ENCODE data around the gene ALDH16A1.
A peak's percentile ranks its signal among the peaks of the same experiment; 100 is the strongest.

The ALDH16A1 gene

GRCh38 chr19:49492573-49493405, 39.8 kb downstream of the ALDH16A1 start:
- WGBS, 2 donors (ENCODE audit: extremely low coverage in 2 of 2, insufficient read length in 2 of 2, insufficient replicate concordance in 1 of 2): no CpG with 5 or more reads among the region's 12 CpGs
- no peak overlapping the region for H2BK5ac ChIP-seq (ENCODE audit: low read length)
- H2BK120ac ChIP-seq (ENCODE audit: low read depth, low read length): no peak overlapping the region

GRCh38 chr19:49496574-49497008, 43.6 kb downstream of the ALDH16A1 start:
- H3K79me1 ChIP-seq (ENCODE audit: low read depth, low read length): peaks cover 7% of the 10 kb centered on the region
- DNase-seq (ENCODE audit: low spot score): no peak
- H2BK12ac ChIP-seq (ENCODE audit: low read length): no peak overlapping the region
- peak overlapping the region; percentile 81 for H3K4me2 ChIP-seq (ENCODE audit: insufficient read depth, low read length, poor library complexity, severe bottlenecking)
- no peak overlapping the region for H3K9ac ChIP-seq (ENCODE audit: low read depth, low read length, poor library complexity)
- H2BK120ac ChIP-seq (ENCODE audit: low read depth, low read length): no peak overlapping the region
- H3K27me3 ChIP-seq (ENCODE audit: control insufficient read depth in 3 of 3, insufficient read depth in 3 of 3, low read depth in 1 of 3, low read length in 3 of 3): no peaks in the 10 kb centered on the region
- peak overlapping the region; percentile 91 for H3K18ac ChIP-seq (ENCODE audit: low read length)
- H4K91ac ChIP-seq (ENCODE audit: low read depth, low read length, poor library complexity): no peak overlapping the region
- no peak overlapping the region for H4K8ac ChIP-seq (ENCODE audit: low read depth, low read length)
- H3K4me3 ChIP-seq (ENCODE audit: low read length in 2 of 2): peak overlapping the region; percentile 91 to 93
- no peak overlapping the region for H2BK15ac ChIP-seq (ENCODE audit: low read length)
- no CpG with 5 or more reads among the region's 11 CpGs for WGBS, 2 donors (ENCODE audit: extremely low coverage in 2 of 2, insufficient read length in 2 of 2, insufficient replicate concordance in 1 of 2)
- H3K23ac ChIP-seq (ENCODE audit: low read depth, low read length, poor library complexity): no peak overlapping the region
- H3K27ac ChIP-seq (replicated peaks; ENCODE audit: low read length): peak overlapping the region; percentile 95
- no peak overlapping the region for H2AK5ac ChIP-seq (ENCODE audit: low read depth, low read length)
- H3K4me1 ChIP-seq (ENCODE audit: control insufficient read depth in 2 of 2, insufficient read depth in 1 of 2, low read depth in 1 of 2, low read length in 2 of 2): peaks cover 2 to 17% of the 10 kb centered on the region in 2 donors
- no peak overlapping the region for H2BK5ac ChIP-seq (ENCODE audit: low read length)
- peaks cover 45 to 53% of the 10 kb centered on the region in 2 donors for H3K36me3 ChIP-seq (replicated peaks in 1 of 2; ENCODE audit: control insufficient read depth in 2 of 2, insufficient read depth in 2 of 2, low read length in 2 of 2)
- no peak overlapping the region for H2AFZ ChIP-seq (ENCODE audit: low read length)
- H3K14ac ChIP-seq (ENCODE audit: low read length): no peak overlapping the region
- H3K9me3 ChIP-seq (replicated peaks in 1 of 2; ENCODE audit: control insufficient read depth in 2 of 2, insufficient read depth in 1 of 2, low read depth in 1 of 2, low read length in 2 of 2): peaks cover 0 to 2% of the 10 kb centered on the region in 2 donors
- peak overlapping the region; percentile 85 for H3K4ac ChIP-seq (ENCODE audit: low read length)

More at GRCh38 chr19:49492573-49493405, 39.8 kb downstream of the ALDH16A1 start:
- Histone ChIP-seq H2AFZ (ENCODE audit: low read length) (no peak overlapping the region), H3K79me1 (ENCODE audit: low read depth, low read length) (peaks cover 12% of the 10 kb centered on the region), H2BK12ac (ENCODE audit: low read length) (no peak overlapping the region), H3K14ac (ENCODE audit: low read length) (no peak overlapping the region), H3K23ac (ENCODE audit: low read depth, low read length, poor library complexity) (no peak overlapping the region), H3K27ac (replicated peaks; ENCODE audit: low read length) (peak overlapping the region; percentile 8), H3K4me1 (ENCODE audit: control insufficient read depth in 2 of 2, insufficient read depth in 1 of 2, low read depth in 1 of 2, low read length in 2 of 2) (peaks cover 8 to 14% of the 10 kb centered on the region in 2 donors), H4K8ac (ENCODE audit: low read depth, low read length) (no peak overlapping the region), H2AK5ac (ENCODE audit: low read depth, low read length) (no peak overlapping the region), H3K4me2 (ENCODE audit: insufficient read depth, low read length, poor library complexity, severe bottlenecking) (no peak overlapping the region), H3K4me3 (ENCODE audit: low read length in 2 of 2) (no peak overlapping the region), H3K4ac (ENCODE audit: low read length) (no peak overlapping the region), H3K9ac (ENCODE audit: low read depth, low read length, poor library complexity) (no peak overlapping the region), H4K91ac (ENCODE audit: low read depth, low read length, poor library complexity) (no peak overlapping the region), H3K36me3 (replicated peaks in 1 of 2; ENCODE audit: control insufficient read depth in 2 of 2, insufficient read depth in 2 of 2, low read length in 2 of 2) (peaks cover 47 to 64% of the 10 kb centered on the region in 2 donors), H3K27me3 (ENCODE audit: control insufficient read depth in 3 of 3, insufficient read depth in 3 of 3, low read depth in 1 of 3, low read length in 3 of 3) (no peaks in the 10 kb centered on the region), H2BK15ac (ENCODE audit: low read length) (no peak overlapping the region), H3K9me3 (replicated peaks in 1 of 2; ENCODE audit: control insufficient read depth in 2 of 2, insufficient read depth in 1 of 2, low read depth in 1 of 2, low read length in 2 of 2) (no peaks in the 10 kb centered on the region), H3K18ac (ENCODE audit: low read length) (no peak overlapping the region)
- no peak for DNase-seq (ENCODE audit: low spot score)

- peaks cover 7% of the 10 kb centered on the region for H3K79me1 ChIP-seq (ENCODE audit: low read depth, low read length)
Observed at GRCh38 chr19:49497047-49497788, 44.2 kb downstream of the ALDH16A1 start.

GRCh38 chr19:49497789-49498103, 44.7 kb downstream of the ALDH16A1 start:
- Histone ChIP-seq H4K8ac (ENCODE audit: low read depth, low read length) (no peak overlapping the region), H3K27me3 (ENCODE audit: control insufficient read depth in 3 of 3, insufficient read depth in 3 of 3, low read depth in 1 of 3, low read length in 3 of 3) (no peaks in the 10 kb centered on the region), H2BK5ac (ENCODE audit: low read length) (no peak overlapping the region), H2BK12ac (ENCODE audit: low read length) (no peak overlapping the region), H2BK15ac (ENCODE audit: low read length) (no peak overlapping the region), H3K18ac (ENCODE audit: low read length) (no peak overlapping the region), H3K9ac (ENCODE audit: low read depth, low read length, poor library complexity) (no peak overlapping the region), H3K4me3 (ENCODE audit: low read length in 2 of 2) (peak overlapping the region in 1 of 2 donors; percentile 93), H3K14ac (ENCODE audit: low read length) (no peak overlapping the region), H3K36me3 (replicated peaks in 1 of 2; ENCODE audit: control insufficient read depth in 2 of 2, insufficient read depth in 2 of 2, low read length in 2 of 2) (peaks cover 33 to 42% of the 10 kb centered on the region in 2 donors), H3K9me3 (replicated peaks in 1 of 2; ENCODE audit: control insufficient read depth in 2 of 2, insufficient read depth in 1 of 2, low read depth in 1 of 2, low read length in 2 of 2) (peaks cover 0 to 2% of the 10 kb centered on the region in 2 donors), H3K27ac (replicated peaks; ENCODE audit: low read length) (no peak overlapping the region), H3K79me1 (ENCODE audit: low read depth, low read length) (peaks cover 7% of the 10 kb centered on the region), H2AK5ac (ENCODE audit: low read depth, low read length) (no peak overlapping the region), H2AFZ (ENCODE audit: low read length) (no peak overlapping the region), H3K4me1 (ENCODE audit: control insufficient read depth in 2 of 2, insufficient read depth in 1 of 2, low read depth in 1 of 2, low read length in 2 of 2) (peaks cover 2 to 17% of the 10 kb centered on the region in 2 donors), H2BK120ac (ENCODE audit: low read depth, low read length) (no peak overlapping the region), H4K91ac (ENCODE audit: low read depth, low read length, poor library complexity) (no peak overlapping the region), H3K4me2 (ENCODE audit: insufficient read depth, low read length, poor library complexity, severe bottlenecking) (no peak overlapping the region), H3K23ac (ENCODE audit: low read depth, low read length, poor library complexity) (no peak overlapping the region), H3K4ac (ENCODE audit: low read length) (no peak overlapping the region)
- no CpG with 5 or more reads among the region's 12 CpGs for WGBS, 2 donors (ENCODE audit: extremely low coverage in 2 of 2, insufficient read length in 2 of 2, insufficient replicate concordance in 1 of 2)
- DNase-seq (ENCODE audit: low spot score): no peak

More at GRCh38 chr19:49497047-49497788, 44.2 kb downstream of the ALDH16A1 start:
- Histone ChIP-seq H2BK120ac (ENCODE audit: low read depth, low read length) (no peak overlapping the region), H3K4me3 (ENCODE audit: low read length in 2 of 2) (peak overlapping the region; percentile 91 to 93), H3K27ac (replicated peaks; ENCODE audit: low read length) (no peak overlapping the region), H3K9ac (ENCODE audit: low read depth, low read length, poor library complexity) (no peak overlapping the region), H3K14ac (ENCODE audit: low read length) (no peak overlapping the region), H3K4me2 (ENCODE audit: insufficient read depth, low read length, poor library complexity, severe bottlenecking) (peak overlapping the region; percentile 81), H2AFZ (ENCODE audit: low read length) (no peak overlapping the region), H2BK5ac (ENCODE audit: low read length) (no peak overlapping the region), H4K91ac (ENCODE audit: low read depth, low read length, poor library complexity) (no peak overlapping the region), H3K4ac (ENCODE audit: low read length) (no peak overlapping the region), H3K9me3 (replicated peaks in 1 of 2; ENCODE audit: control insufficient read depth in 2 of 2, insufficient read depth in 1 of 2, low read depth in 1 of 2, low read length in 2 of 2) (peaks cover 0 to 2% of the 10 kb centered on the region in 2 donors), H4K8ac (ENCODE audit: low read depth, low read length) (no peak overlapping the region), H3K23ac (ENCODE audit: low read depth, low read length, poor library complexity) (no peak overlapping the region), H2BK15ac (ENCODE audit: low read length) (no peak overlapping the region), H3K18ac (ENCODE audit: low read length) (no peak overlapping the region), H2BK12ac (ENCODE audit: low read length) (no peak overlapping the region), H3K4me1 (ENCODE audit: control insufficient read depth in 2 of 2, insufficient read depth in 1 of 2, low read depth in 1 of 2, low read length in 2 of 2) (peaks cover 2 to 17% of the 10 kb centered on the region in 2 donors), H2AK5ac (ENCODE audit: low read depth, low read length) (no peak overlapping the region), H3K36me3 (replicated peaks in 1 of 2; ENCODE audit: control insufficient read depth in 2 of 2, insufficient read depth in 2 of 2, low read length in 2 of 2) (peaks cover 39 to 47% of the 10 kb centered on the region in 2 donors), H3K27me3 (ENCODE audit: control insufficient read depth in 3 of 3, insufficient read depth in 3 of 3, low read depth in 1 of 3, low read length in 3 of 3) (no peaks in the 10 kb centered on the region)
- no peak for DNase-seq (ENCODE audit: low spot score)
- no CpG with 5 or more reads among the region's 22 CpGs for WGBS, 2 donors (ENCODE audit: extremely low coverage in 2 of 2, insufficient read length in 2 of 2, insufficient replicate concordance in 1 of 2)

Data from neuronal stem cell (in vitro differentiated cells).